Activated CD4-positive, alpha-beta T cell treated with anti-CD3 and anti-CD28 coated beads, Interleukin-2, Interleukin-6, amounts not matched to agents 100 ng/mL and 50 ng/mL, durations not matched to agents 16 hours and 8 hours (primary cell): ENCODE data around the gene PEAR1.

Experiments
- DNase-seq: peaks from one replicate; pipeline ENCODE4 v3.0.0-alpha.2; 2020

PEAR1 gene

DNA sequence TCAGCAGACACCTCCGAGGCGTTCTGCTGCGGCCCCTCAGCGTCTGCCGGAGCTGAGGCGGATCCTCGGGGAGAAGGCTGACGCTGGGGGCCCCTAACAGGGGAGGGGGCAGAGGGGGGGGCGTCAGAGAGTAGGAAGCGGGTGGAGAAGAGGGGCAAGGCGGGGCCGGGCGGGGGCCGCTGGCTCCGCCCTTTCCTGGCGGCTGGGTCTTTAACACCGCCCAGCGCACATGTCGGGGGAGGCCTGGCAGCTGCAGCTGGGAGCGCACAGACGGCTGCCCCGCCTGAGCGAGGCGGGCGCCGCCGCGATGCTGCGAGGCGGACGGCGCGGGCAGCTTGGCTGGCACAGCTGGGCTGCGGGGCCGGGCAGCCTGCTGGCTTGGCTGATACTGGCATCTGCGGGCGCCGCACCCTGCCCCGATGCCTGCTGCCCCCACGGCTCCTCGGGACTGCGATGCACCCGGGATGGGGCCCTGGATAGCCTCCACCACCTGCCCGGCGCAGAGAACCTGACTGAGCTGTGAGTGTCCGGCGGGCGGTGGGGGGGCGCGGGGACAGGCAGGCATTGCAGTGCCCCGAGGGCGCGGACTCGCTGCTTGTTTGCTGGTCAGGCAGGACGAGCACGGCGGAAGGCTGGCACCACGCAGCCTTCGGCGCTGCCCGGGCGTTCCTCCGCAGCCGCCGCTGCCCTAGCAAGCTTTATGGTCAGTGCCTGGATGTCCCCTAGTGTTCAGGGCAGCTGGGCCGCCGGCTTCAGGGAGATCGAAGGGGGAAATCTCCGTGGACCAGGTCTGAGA, 32.7 kb upstream of the PEAR1 start, which contains the start of gene NTRK1:
Gene NTRK1, plus strand, starts transcription at position 238 of the 796 bp plus-strand sequence. Its CDS starts 70 bp downstream, at position 308.
- DNase-seq, result peak; percentile 60

DNA sequence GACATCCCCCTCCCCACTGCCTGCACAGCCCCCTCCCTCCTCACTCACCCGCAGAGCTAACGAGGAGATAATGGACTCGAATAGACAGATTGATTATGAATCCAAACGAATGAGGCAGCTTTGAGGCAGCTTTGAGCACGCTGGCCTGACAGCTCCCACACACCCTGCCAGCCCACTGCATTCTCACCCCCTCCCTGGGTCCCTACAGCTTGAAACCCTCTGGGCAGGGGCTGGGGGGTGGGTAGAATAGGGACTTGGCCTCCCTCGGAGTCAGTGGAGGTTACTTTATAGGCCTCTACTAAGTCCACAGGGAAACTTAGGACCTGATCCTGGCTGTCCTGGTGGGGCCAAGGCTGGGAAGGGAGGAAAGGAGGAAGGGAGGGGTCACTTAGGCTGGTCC, 30.9 kb upstream of the PEAR1 start:
- no peak for DNase-seq

DNA sequence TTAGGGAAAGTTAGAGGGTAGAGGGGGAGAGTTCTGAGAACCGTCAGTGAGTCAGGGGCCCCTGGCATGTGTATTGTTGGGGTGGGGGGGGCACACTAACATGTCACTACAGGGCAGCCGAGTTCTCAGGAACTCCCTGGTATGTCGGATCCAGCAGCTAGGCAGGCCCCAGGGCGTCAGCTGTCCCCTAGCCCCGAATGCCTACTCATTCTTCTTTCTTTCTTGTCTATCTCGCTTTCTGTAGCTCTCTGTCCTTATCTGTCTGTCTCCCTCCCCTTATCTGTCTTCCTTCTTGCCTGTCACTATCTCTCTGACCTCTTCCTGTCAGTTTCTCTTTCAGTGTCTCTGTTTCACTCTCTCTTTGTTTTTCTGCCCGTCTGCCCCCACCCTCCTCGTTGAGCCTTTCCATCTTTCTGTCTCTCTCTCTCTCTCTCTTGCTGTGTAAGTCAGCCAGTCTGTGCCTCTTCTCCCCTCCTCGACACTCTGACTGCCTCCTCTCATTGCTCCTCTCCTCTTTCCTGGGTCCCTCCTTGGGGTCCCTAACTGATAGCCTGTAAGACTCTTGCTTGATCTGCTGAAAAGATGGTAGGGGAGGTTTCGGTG, 30.4 kb upstream of the PEAR1 start:
- DNase-seq, result peak; percentile 54

DNA sequence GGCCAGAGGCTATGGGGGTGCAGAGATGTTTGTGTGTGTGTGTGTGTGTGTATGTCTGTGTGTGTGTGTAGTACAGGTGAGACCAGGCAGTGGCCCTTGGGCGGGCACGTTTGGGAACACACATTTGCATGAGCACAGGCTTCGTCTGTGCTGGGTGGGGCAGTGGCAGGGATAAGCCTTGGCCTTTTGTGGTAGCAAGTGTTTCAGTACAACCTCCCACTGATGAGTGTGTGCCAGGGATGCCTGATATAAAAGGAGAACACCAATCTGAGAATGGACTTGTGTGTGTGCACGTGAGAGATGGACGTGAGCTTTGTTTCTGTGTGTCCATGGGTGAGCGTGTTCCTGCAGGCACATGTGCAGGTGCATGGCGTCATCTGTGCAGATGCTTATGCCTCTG, 29.9 kb upstream of the PEAR1 start:
- no peak for DNase-seq

DNA sequence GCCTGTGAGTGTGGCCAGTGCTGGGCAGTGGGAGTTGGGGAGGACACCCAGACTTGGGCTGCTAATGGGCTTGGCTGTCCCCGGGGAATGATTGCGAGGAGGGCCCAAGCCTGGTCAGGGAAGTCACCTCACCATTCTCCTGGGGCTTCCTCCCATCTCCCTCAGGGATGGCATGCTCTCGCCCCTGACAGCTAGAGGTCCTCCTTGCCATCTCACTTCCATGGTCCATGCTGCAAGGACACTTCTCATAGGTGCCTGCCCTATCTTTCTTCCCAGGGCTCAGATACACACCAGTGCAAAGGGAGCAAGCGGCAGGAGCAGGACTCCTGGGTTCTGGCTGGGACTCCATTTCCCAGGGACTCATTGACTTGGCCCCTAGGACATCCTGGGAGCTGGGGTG, 28.7 kb upstream of the PEAR1 start:
- no peak for DNase-seq

DNA sequence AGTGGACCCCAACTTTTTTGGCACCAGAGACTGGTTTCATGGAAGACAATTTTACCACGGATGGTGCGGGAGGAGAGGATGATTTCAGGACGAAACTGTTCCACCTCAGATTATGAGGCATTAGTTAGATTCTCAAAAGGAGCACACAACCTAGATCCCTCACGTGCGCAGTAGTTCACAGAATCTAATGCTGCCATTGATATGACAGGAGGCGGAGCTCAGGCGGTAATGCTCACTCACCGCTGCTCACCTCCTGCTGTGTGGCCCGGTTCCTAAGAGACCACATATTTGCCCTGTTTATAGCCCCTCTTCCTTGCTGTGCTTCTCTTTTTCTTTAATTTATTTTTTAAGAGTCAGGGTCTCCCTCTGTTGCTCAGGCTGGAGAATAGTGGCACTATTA, 28.3 kb upstream of the PEAR1 start:
- no peak for DNase-seq

DNA sequence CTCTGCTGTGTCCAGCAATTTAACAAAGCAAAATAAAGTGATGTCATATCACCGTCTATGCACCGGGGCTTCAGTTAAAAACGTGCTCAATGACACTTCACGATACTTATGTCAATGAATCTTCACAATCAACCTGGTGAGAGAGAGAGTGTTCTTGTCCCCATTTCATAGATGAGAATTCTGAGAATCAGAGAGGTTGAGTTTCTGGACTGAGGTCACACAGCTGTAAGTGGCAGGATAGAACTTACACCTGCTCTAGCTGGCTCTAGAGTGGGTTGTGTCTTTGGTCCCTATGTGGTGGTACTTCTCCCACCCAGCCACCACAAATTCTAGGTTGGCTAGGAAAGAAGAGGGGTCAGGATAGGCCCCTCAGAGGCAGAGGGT, 27.7 kb upstream of the PEAR1 start:
- no peak for DNase-seq

DNA sequence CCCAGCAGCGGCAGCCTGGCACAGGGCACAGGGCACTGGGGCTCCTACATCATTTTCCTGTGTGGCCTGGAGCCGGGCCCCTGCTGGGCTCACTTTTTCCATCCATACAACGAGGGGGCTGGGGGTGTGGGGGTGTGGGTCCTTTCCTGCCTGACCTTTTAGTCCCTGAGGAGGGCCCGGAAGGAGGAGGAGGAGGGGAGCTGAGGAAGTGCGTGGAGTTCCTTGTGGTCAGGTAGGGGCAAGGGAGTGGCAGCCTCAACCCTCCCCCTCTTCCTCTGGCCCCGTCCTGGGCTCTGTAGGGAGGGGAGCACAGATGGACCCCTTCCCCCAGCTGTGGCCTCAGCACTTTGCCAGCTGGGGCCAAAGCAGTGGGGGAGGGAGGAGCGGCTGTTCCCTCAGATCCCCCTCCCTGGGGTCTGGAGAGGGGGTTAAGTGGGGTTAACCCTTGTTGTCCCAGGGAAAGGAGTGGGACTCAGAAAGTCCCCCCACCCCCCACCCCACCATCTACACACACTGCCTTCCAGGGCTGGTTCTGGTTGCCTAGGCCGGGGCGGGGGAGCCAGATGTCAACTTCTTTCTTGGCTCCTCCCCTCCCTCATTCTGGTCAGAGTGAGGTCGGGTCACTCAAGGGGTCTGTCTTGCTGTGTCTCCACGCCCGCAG, 27.1 kb upstream of the PEAR1 start:
- DNase-seq, result no peak

DNA sequence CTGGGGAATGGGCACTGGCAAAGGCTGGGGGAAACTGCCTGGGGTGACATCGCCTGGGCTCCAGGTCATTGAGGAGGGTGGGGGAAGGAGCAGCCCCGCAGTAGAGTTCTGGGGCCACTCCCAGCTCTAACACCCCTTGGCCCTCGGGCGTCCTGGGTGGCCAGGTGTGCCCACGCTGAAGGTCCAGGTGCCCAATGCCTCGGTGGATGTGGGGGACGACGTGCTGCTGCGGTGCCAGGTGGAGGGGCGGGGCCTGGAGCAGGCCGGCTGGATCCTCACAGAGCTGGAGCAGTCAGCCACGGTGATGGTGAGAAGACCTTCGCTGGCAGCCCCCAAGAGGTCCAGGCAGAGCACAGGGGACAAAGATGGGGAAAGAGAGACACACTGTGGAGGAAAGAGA, 25.2 kb upstream of the PEAR1 start:
- DNase-seq, result no peak

DNA sequence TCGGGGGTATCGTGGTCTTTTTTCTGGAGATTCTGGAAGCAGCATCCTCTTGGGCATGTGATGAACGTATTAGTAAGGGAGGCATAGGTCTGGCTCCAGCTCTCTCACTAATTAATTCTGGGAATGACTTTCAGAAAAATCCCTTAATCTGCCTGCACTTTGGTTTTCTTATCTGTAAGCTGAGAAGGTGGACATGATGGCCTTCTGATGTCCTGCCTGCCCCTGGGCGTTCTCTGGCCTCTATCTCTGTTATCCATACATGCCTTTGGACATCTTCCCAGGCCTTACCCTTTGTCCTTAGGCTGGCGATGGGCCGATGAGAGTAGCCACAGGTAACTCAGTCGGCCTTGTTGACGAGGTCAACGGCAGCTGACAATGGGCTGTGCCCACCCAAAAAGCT, 24.1 kb upstream of the PEAR1 start:
- DNase-seq, result no peak

DNA sequence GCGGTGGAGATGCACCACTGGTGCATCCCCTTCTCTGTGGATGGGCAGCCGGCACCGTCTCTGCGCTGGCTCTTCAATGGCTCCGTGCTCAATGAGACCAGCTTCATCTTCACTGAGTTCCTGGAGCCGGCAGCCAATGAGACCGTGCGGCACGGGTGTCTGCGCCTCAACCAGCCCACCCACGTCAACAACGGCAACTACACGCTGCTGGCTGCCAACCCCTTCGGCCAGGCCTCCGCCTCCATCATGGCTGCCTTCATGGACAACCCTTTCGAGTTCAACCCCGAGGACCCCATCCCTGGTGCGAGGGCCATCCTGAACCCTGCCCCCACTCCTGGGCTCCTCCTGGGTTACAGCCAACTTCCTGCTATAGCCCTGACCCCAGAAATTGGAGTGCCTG, 19.9 kb upstream of the PEAR1 start:
- DNase-seq, result no peak

DNA sequence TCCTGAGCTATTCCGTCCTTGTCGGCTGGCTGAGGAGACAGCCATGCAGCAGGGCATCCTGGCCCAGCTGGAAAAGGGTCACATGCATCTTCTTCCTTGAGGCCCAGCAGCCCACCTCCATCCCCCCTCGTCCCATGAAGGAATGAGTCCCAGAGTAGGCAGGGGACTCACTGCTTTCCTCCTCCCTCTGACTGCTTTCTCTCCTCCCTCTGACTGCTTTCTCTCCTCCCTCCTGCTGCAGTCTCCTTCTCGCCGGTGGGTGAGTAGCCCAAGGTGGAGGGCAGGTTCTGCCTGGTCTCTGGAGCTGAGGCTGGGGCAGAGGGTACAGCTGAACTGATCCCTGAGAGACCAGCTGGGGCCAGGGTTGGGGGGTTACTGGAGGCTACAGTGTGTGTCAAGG, 19.4 kb upstream of the PEAR1 start:
- DNase-seq, result no peak

DNA sequence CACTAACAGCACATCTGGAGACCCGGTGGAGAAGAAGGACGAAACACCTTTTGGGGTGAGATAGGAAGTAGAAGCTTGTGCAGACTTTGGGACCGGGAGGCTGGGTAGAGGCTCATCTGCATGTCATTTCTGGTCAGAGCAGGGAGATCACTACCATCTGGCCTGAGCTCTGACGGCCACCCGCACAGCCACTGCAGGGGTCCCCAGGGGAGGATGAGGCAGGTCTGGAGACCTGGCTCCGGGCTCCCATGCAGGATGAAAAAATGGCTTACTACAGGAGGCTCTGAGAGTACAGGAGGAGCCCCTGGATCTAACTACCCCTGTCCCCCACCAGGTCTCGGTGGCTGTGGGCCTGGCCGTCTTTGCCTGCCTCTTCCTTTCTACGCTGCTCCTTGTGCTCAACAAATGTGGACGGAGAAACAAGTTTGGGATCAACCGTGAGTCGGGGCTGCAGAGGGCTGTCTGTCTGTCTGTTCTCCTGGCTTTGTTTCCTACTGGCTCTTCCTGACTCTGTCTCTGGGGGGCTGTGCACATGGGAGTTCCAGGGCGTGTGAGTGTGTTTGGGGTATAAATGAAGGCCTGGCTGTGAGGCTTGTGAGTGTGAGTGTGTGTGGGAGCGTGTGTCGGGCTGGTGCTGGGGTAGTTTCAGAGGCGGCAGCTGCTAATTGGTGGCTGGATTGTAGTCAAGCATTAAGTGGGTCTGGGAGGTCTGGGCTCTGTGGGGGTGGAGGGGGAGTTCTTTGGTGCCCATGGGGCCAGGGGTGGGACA, 18.8 kb upstream of the PEAR1 start:
- DNase-seq, result no peak

DNA sequence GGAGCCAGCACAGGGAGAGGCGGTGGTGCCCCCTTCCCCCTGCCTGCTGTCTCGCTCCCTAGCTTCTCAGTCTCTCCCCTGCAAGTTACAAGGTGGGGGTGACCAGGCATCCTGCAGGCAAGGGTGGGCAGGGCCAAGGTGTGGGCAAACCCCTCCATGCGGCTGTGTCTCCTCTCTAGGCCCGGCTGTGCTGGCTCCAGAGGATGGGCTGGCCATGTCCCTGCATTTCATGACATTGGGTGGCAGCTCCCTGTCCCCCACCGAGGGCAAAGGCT, 18.2 kb upstream of the PEAR1 start:
- DNase-seq, result no peak

DNA sequence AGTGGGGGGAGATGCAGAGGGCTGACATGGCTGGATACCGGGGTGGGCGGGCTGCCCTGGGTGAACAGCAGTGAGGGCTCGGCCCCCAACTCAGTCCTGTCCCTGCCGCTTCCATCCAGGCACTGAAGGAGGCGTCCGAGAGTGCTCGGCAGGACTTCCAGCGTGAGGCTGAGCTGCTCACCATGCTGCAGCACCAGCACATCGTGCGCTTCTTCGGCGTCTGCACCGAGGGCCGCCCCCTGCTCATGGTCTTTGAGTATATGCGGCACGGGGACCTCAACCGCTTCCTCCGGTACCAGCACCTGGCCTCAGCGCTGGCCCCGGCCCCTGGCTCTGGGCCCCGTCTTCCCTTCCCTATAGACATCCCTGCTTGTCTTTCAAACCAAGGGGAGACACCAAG, 17.2 kb upstream of the PEAR1 start:
- DNase-seq, result no peak

DNA sequence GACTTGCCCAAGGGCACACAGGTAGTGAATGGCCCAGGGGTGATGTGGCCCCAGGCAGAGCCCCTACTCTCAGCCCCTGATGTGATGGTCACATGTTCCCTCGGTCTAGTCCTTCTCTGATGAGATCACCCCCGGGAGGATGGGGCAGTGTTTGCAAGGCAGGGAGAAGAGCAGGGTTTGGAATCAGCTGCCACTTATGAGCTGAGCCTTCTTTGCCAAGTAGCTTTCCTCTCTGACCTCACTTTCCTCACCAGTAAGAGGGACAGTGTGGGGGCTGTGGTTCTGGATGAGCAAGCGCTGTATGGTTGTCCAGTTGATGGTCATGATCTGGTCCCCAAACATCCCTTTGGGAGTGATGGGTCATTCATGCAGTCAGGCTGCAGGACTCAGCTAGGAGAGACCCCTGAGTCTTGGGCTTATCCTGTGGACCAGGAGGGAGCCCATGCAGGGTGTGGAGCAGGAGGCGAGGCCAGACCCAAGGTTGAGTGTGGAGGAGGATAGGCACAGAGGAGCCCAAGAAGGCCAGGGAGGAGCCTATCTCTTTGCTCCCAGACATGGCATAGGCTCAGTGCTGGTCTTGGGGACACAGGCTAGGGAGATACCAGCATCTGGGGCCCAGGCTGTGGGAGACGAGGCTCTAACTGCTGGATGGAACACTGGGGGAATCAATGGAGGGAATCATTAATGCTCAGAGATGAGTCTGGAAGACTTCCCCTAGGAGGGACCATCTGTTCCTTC, 15.9 kb upstream of the PEAR1 start:
- DNase-seq, result no peak

DNA sequence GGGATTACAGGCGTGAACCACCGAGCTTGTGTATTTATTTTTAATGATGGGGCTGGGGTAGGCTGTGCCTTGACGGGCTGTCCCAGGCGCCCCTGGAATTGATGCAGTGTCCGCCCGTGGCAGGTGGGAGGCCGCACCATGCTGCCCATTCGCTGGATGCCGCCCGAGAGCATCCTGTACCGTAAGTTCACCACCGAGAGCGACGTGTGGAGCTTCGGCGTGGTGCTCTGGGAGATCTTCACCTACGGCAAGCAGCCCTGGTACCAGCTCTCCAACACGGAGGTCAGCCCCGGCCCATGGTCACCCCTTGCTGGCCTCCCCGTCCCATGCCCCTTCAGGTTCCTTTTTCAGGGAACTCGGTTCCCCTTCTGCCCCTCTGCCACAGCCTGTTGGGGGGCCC, 13.6 kb upstream of the PEAR1 start:
- DNase-seq, result no peak

DNA sequence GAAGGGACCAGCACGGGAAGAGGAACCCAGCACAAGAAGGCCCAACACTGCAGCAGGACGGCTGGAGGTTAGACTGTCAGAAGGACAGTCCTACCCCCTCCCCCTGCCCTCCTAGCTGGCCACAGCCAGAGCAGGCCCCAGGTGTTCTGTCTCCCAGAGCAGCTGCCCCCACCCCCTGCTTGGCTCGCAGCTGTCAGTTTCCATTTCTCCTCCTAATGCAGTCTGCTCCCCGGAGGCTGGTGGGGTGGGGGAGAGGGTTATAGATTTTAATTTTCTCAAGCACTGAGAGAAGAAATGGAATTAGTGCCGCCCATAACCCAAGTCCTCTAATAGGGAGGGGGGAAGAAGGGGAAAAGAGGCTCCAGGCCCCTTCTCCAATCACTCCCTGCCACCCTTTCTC, 13.0 kb upstream of the PEAR1 start:
- no peak for DNase-seq

DNA sequence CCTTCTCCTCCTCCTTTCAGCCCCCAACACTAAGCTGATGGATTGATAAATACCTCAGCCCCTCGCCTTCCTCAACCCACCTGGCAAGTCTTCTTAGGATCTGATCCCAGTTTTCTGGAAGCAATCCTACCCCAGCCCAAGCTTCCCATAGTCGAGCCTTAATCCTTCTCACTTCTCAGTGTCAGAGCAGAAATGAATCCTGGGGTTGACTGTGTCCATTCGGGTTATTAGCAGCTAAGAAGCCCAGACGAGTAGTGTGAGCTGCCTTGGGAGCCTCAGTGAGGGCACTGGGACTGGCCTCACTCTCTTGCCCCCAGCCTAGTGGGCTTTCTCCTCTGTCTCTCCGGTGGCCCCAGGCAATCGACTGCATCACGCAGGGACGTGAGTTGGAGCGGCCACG, 12.4 kb upstream of the PEAR1 start:
- DNase-seq, result no peak

DNA sequence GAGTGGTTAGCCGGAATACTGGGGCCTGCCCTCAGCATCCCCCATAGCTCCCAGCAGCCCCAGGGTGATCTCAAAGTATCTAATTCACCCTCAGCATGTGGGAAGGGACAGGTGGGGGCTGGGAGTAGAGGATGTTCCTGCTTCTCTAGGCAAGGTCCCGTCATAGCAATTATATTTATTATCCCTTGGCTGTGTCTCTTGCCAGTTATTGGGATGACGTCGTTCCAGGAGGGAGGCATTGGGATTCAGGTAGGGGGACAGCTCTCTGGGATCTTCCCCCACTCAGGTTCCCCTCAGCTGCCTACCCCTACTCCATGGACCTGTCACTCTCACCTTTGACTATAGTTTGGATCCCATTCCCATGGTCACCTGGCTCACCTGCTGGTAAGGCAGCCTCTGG, 11.9 kb upstream of the PEAR1 start:
- DNase-seq, result no peak

DNA sequence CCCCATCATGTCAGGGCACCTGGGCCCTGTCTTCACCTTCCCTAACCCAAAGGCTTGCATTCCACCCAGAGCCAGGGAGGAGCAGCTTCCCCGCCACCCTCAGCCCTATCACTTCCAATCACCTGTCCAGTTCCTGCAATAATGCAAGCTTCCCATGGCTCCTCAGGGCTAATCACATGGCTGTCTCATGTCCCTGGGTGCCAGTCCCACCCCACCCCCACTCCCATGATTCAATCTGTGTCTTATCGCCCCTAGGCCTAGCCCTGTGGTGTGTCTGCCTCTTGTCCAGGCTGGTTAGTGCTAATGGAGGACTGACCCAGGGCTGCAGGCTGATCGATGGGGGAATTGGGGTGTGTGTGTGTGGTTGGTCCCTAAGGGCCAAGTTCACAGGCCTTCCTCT, 11.0 kb upstream of the PEAR1 start:
- no peak for DNase-seq

DNA sequence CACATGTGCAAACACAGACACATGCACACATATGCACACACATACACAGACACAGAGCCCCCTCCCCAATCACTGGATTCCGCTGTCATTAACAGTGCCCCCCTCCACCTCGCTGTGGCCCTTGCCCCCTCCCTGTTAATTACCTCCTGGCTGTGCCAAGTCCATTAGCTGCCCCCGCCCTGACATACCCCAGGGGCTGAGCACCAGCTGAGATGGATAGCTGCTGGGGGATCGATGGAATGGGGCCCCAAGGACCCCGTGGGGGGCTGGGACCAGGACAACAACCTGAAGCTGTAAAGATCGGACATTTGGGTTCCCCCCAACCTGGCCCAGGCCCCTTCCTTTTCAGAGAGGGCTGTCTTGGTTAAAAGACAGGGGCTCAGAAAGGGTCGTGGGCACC, 9.6 kb upstream of the PEAR1 start:
- no peak for DNase-seq

DNA sequence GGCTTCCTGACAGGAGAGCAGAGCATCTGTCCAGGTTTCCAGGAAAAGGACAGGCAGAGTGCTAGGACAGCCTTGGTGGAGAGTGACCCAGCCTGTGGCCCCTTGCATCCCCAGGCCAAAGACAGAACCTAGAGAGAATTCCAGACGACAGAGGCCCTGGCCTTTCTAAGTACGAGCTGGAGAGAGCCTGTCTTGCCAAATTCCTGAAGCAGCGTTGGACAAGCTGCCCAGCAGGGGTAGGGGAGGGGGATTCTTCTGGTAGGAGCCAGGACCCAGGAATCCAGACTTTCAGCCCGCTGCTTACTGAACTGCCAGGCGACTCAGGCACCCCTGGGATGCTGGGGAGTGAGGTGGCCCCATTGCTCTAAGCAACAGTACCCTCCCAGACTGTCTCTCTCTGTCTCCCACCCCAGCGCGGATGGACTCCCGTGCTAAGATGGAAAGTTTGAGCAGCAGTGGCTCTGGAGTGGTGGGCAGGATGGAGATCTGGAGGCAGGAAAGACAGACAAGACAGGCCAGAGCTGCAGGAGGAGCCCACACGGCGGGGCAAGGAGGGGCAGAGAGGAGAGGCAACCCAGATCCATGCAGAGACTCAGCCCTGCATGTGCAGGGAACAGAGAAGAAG, 8.8 kb upstream of the PEAR1 start:
- no peak for DNase-seq
